ENCODE data around the gene GDPGP1. TPM values are rescaled to one million over a fixed set of nuclear protein-coding genes. Genes with fewer than 3 reads are reported as not detected.

Gene GDPGP1
- total and polyA plus RNA-seq, 9 of the 15 experiments (the other 6 are each of a cell fraction or from before 2014, with no cell fraction given), result 0.78 to 6.1 (median 2.8) TPM

DNA sequence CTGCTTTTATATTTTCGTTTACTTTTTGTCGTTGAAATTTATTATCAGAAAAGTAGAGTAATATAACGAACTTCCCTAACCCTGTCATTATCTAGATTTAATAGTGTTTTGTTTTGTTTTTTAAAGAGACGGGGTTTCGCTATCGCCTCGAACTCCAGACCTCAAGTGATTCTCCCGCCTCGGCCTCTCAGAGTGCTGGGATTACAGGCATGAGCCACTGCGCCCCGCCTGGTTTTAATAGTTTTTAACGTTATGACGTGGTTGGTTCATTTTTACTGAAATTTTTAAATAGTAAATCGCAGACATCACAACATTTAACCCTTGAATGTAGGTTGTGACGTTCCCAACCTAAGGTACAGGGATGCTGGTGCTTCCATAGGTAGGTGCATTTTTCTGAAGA, 32.5 kb downstream of the GDPGP1 start:
- Histone ChIP-seq H2AFZ (ENCODE audit: low read depth, low read length) (no peak overlapping the region), H3K27ac (ENCODE audit: extremely low read depth, low read depth, low read length) (peak overlapping the region; percentile 86), H3K9me1 (ENCODE audit: control insufficient read depth, insufficient read depth, low read length) (no peaks in the 10 kb centered on the region), H3K36me3 (ENCODE audit: control insufficient read depth, insufficient read depth, low read length) (peaks cover 38% of the 10 kb centered on the region), H3K9me3 (replicated peaks; ENCODE audit: control insufficient read depth, insufficient read depth, low read depth, low read length) (no peaks in the 10 kb centered on the region), H3K4me1 (replicated peaks in 1 of 2; ENCODE audit: control insufficient read depth in 2 of 2, insufficient read depth in 2 of 2, low read length in 2 of 2) (peaks cover 14 to 18% of the 10 kb centered on the region in 2 experiments), H3K79me2 (ENCODE audit: control insufficient read depth, insufficient read depth, low read length) (peaks cover 71% of the 10 kb centered on the region), H3K9ac (ENCODE audit: insufficient read depth in 1 of 2, low read depth in 2 of 2, low read length in 2 of 2) (peak overlapping the region; percentile 83 to 90), H4K20me1 (replicated peaks; ENCODE audit: control insufficient read depth, insufficient read depth, low read length) (no peaks in the 10 kb centered on the region; the same call in 1 of the 2 replicates), H3K4me2 (ENCODE audit: insufficient read depth, low read length) (peak overlapping the region; percentile 91), H3K4me3 (peak overlapping the region; percentile 64), H3K27me3 (ENCODE audit: control insufficient read depth in 2 of 2, insufficient read depth in 2 of 2, low read length in 2 of 2) (no peaks in the 10 kb centered on the region)
- ATAC-seq (no peak), FAIRE-seq (peak; percentile 63), DNase-seq (ENCODE audit: extremely low read depth in 1 of 4, low spot score in 3 of 4) (peak in 1 of 4 experiments; percentile 49)
- under 1% methylated on average over 15 of the region's 15 CpGs for WGBS (ENCODE audit: insufficient coverage, low coverage, missing lambda C conversion rate)
- BruUV-seq (replicated peaks), result no TSS peak
- ChIA-PET POLR2A (interaction anchor here (0.6 to 1.0 kb wide), 2 partner anchors 7 to 594 kb away, joined by 3 read pairs; no protein-coding TSS in a partner anchor), CTCF (ENCODE audit: low intra/inter-chr PET ratio) (no interaction called here)
- in situ Hi-C loops (cut with MboI) (loop anchor here (5.0 kb wide), 1 partner anchor 114 kb away; no protein-coding TSS in a partner anchor), intact Hi-C loops (cut with micrococcal nuclease) (loop anchor here (2.0 kb wide), 1 partner anchor 32 kb away; the partner anchor contains the start of gene GDPGP1)
- TF ChIP-seq, protein P1, sequence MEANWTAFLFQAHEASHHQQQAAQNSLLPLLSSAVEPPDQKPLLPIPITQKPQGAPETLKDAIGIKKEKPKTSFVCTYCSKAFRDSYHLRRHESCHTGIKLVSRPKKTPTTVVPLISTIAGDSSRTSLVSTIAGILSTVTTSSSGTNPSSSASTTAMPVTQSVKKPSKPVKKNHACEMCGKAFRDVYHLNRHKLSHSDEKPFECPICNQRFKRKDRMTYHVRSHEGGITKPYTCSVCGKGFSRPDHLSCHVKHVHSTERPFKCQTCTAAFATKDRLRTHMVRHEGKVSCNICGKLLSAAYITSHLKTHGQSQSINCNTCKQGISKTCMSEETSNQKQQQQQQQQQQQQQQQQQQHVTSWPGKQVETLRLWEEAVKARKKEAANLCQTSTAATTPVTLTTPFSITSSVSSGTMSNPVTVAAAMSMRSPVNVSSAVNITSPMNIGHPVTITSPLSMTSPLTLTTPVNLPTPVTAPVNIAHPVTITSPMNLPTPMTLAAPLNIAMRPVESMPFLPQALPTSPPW (CRISPR knock-in tag; IDR thresholded peaks at IDR 0.05), result peak; percentile 23; the same call in 1 of the 2 replicates
- TF ChIP-seq CREM (IDR thresholded peaks at IDR 0.05; ENCODE audit: low read depth), result peak; percentile 3; the same call in 1 of the 2 replicates
- TF ChIP-seq, protein P2, sequence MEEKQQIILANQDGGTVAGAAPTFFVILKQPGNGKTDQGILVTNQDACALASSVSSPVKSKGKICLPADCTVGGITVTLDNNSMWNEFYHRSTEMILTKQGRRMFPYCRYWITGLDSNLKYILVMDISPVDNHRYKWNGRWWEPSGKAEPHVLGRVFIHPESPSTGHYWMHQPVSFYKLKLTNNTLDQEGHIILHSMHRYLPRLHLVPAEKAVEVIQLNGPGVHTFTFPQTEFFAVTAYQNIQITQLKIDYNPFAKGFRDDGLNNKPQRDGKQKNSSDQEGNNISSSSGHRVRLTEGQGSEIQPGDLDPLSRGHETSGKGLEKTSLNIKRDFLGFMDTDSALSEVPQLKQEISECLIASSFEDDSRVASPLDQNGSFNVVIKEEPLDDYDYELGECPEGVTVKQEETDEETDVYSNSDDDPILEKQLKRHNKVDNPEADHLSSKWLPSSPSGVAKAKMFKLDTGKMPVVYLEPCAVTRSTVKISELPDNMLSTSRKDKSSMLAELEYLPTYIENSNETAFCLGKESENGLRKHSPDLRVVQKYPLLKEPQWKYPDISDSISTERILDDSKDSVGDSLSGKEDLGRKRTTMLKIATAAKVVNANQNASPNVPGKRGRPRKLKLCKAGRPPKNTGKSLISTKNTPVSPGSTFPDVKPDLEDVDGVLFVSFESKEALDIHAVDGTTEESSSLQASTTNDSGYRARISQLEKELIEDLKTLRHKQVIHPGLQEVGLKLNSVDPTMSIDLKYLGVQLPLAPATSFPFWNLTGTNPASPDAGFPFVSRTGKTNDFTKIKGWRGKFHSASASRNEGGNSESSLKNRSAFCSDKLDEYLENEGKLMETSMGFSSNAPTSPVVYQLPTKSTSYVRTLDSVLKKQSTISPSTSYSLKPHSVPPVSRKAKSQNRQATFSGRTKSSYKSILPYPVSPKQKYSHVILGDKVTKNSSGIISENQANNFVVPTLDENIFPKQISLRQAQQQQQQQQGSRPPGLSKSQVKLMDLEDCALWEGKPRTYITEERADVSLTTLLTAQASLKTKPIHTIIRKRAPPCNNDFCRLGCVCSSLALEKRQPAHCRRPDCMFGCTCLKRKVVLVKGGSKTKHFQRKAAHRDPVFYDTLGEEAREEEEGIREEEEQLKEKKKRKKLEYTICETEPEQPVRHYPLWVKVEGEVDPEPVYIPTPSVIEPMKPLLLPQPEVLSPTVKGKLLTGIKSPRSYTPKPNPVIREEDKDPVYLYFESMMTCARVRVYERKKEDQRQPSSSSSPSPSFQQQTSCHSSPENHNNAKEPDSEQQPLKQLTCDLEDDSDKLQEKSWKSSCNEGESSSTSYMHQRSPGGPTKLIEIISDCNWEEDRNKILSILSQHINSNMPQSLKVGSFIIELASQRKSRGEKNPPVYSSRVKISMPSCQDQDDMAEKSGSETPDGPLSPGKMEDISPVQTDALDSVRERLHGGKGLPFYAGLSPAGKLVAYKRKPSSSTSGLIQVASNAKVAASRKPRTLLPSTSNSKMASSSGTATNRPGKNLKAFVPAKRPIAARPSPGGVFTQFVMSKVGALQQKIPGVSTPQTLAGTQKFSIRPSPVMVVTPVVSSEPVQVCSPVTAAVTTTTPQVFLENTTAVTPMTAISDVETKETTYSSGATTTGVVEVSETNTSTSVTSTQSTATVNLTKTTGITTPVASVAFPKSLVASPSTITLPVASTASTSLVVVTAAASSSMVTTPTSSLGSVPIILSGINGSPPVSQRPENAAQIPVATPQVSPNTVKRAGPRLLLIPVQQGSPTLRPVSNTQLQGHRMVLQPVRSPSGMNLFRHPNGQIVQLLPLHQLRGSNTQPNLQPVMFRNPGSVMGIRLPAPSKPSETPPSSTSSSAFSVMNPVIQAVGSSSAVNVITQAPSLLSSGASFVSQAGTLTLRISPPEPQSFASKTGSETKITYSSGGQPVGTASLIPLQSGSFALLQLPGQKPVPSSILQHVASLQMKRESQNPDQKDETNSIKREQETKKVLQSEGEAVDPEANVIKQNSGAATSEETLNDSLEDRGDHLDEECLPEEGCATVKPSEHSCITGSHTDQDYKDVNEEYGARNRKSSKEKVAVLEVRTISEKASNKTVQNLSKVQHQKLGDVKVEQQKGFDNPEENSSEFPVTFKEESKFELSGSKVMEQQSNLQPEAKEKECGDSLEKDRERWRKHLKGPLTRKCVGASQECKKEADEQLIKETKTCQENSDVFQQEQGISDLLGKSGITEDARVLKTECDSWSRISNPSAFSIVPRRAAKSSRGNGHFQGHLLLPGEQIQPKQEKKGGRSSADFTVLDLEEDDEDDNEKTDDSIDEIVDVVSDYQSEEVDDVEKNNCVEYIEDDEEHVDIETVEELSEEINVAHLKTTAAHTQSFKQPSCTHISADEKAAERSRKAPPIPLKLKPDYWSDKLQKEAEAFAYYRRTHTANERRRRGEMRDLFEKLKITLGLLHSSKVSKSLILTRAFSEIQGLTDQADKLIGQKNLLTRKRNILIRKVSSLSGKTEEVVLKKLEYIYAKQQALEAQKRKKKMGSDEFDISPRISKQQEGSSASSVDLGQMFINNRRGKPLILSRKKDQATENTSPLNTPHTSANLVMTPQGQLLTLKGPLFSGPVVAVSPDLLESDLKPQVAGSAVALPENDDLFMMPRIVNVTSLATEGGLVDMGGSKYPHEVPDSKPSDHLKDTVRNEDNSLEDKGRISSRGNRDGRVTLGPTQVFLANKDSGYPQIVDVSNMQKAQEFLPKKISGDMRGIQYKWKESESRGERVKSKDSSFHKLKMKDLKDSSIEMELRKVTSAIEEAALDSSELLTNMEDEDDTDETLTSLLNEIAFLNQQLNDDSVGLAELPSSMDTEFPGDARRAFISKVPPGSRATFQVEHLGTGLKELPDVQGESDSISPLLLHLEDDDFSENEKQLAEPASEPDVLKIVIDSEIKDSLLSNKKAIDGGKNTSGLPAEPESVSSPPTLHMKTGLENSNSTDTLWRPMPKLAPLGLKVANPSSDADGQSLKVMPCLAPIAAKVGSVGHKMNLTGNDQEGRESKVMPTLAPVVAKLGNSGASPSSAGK (IDR thresholded peaks at IDR 0.05), result peak; percentile 11
- TF ChIP-seq ARNT (IDR thresholded peaks at IDR 0.05), result 0 out of 4 replicates have a peak, but pooled peaks of 1 of the 2 experiments have one; percentile 33
- TF ChIP-seq, protein P3, sequence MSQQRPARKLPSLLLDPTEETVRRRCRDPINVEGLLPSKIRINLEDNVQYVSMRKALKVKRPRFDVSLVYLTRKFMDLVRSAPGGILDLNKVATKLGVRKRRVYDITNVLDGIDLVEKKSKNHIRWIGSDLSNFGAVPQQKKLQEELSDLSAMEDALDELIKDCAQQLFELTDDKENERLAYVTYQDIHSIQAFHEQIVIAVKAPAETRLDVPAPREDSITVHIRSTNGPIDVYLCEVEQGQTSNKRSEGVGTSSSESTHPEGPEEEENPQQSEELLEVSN (IDR thresholded peaks at IDR 0.05; ENCODE audit: borderline replicate concordance in 1 of 2, extremely low read depth in 1 of 2, insufficient read depth in 1 of 2, insufficient read length in 1 of 2, low read depth in 1 of 2, low read length in 1 of 2, poor library complexity in 1 of 2, severe bottlenecking in 1 of 2), result peak in 1 of 2 experiments; percentile 89

Measured in K562 (cell line).